ENCODE data around the gene ZMYND10.

DNA sequence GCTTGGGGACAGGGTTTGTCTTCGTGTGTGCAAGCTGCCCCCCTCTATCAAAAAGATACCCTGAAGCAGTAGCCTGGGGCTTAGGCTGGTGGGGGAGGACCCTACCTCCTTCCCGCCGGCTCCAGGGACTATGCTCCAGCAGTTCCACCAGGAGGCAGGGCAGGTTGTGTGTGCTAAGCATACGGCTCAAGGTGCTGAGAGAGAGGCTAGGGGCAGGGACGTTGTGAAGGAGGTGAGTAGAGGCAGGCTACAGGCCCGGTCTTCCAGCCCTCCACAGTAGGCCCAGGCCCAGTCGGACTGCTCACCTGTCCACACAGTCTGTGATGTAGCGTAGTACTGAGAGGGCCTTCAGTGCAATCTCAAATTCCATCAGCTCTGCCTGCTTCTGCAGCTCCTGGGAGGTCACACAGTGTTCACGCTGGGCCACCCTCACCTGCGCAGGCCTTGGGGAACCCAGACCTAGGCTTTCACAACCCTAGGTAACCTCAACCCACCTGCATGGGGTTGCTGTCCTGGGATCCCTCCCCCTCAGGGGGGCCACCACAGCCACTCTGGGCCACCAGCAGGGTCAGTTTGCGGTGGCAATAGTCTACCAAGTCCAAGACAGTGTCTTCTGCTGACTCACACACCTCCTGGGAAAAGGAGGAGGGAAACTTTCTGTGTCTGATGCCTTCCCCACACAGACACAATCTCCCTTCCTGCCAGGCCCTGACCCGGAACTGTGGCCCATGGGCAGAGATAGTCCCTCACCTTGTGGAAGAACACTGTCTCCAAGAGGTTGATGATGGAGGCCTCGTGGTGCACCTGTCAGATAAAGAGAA, 2.5 kb downstream of the ZMYND10 start:
- TF ChIP-seq, protein P1, sequence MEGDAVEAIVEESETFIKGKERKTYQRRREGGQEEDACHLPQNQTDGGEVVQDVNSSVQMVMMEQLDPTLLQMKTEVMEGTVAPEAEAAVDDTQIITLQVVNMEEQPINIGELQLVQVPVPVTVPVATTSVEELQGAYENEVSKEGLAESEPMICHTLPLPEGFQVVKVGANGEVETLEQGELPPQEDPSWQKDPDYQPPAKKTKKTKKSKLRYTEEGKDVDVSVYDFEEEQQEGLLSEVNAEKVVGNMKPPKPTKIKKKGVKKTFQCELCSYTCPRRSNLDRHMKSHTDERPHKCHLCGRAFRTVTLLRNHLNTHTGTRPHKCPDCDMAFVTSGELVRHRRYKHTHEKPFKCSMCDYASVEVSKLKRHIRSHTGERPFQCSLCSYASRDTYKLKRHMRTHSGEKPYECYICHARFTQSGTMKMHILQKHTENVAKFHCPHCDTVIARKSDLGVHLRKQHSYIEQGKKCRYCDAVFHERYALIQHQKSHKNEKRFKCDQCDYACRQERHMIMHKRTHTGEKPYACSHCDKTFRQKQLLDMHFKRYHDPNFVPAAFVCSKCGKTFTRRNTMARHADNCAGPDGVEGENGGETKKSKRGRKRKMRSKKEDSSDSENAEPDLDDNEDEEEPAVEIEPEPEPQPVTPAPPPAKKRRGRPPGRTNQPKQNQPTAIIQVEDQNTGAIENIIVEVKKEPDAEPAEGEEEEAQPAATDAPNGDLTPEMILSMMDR (IDR thresholded peaks at IDR 0.05 in 4 of 5, conservative IDR thresholded peaks at IDR 0.05 in 1 of 5) = no peak
- no peak for TF ChIP-seq POLR2A (IDR thresholded peaks at IDR 0.05)

Data from gastrocnemius medialis (tissue), 4 donors.